ENCODE results near the gene CLMN. TPM values are rescaled to one million over a fixed set of nuclear protein-coding genes. Genes with fewer than 3 reads are reported as not detected.

Gene CLMN
- total and polyA plus RNA-seq, 8 donors, result 17.4 to 78.1 (median 59.8) TPM

- ATAC-seq (no peak), FAIRE-seq (no peak), DNase-seq (no peak)
- Histone ChIP-seq H3K4me3 (no peak overlapping the region), H3K27me3 (no peaks in the 10 kb centered on the region), H3K27ac (no peak overlapping the region), H3K9me3 (no peaks in the 10 kb centered on the region), H3K36me3 (no peaks in the 10 kb centered on the region), H3K4me1 (peaks cover 14 to 50% (median 29%) of the 10 kb centered on the region in 3 donors)
- intact Hi-C loops (cut with DNase I), result no loop called here
- 36 to 43% methylated on average over 3 of the region's 3 CpGs for WGBS, 2 donors
- TF ChIP-seq CTCF (IDR thresholded peaks at IDR 0.05), result no peak
Observed at GRCh38 chr14:95149441-95149840, 170.3 kb downstream of the CLMN start.

GRCh38 chr14:95147597-95147996 is 172.1 kb downstream of the CLMN start:
- ATAC-seq, result no peak
- no peaks in the 10 kb centered on the region for H3K36me3 ChIP-seq
- no peaks in the 10 kb centered on the region for H3K9me3 ChIP-seq
- WGBS, 2 donors, result 91 to 93% methylated on average over 7 of the region's 7 CpGs
- no peak for DNase-seq
- H3K27ac ChIP-seq, result no peak overlapping the region
- H3K27me3 ChIP-seq, result no peaks in the 10 kb centered on the region
- no peak for TF ChIP-seq CTCF (IDR thresholded peaks at IDR 0.05)
- H3K4me1 ChIP-seq, result peaks cover 10 to 47% (median 43%) of the 10 kb centered on the region in 3 donors
- intact Hi-C loops (cut with DNase I), result no loop called here
- FAIRE-seq, result no peak
- no peak overlapping the region for H3K4me3 ChIP-seq

- Histone ChIP-seq H3K36me3 (no peaks in the 10 kb centered on the region), H3K27me3 (no peaks in the 10 kb centered on the region), H3K4me1 (peaks cover 10 to 49% (median 47%) of the 10 kb centered on the region in 3 donors), H3K9me3 (no peaks in the 10 kb centered on the region), H3K27ac (peak overlapping the region in 2 of 4 donors; percentile 37 to 53), H3K4me3 (no peak overlapping the region)
- no peak for TF ChIP-seq CTCF (IDR thresholded peaks at IDR 0.05)
- intact Hi-C loops (cut with DNase I), result no loop called here
- WGBS, 2 donors, result 35 to 38% methylated on average over 10 of the region's 10 CpGs
- DNase-seq (peak in 4 of 6 donors; percentile 35 to 55 (median 36)), FAIRE-seq (no peak), ATAC-seq (peak; percentile 52 to 82 (median 78))
Observed at GRCh38 chr14:95146079-95146771, 173.5 kb downstream of the CLMN start.

- FAIRE-seq (no peak), DNase-seq (no peak), ATAC-seq (no peak)
- Histone ChIP-seq H3K27ac (peak overlapping the region in 1 of 4 donors; percentile 71), H3K4me3 (no peak overlapping the region), H3K27me3 (no peaks in the 10 kb centered on the region), H3K36me3 (no peaks in the 10 kb centered on the region), H3K4me1 (peaks cover 17 to 56% (median 54%) of the 10 kb centered on the region in 3 donors), H3K9me3 (no peaks in the 10 kb centered on the region)
- WGBS, 2 donors, result 69 to 86% methylated on average over 2 of the region's 2 CpGs
- intact Hi-C loops (cut with DNase I), result no loop called here
- no peak for TF ChIP-seq CTCF (IDR thresholded peaks at IDR 0.05)
Observed at GRCh38 chr14:95144849-95145248, 174.9 kb downstream of the CLMN start.
